Thoracic aorta (tissue), 2 donors: ENCODE measurements around the gene BLTP3A. TPM values are rescaled to one million over a fixed set of nuclear protein-coding genes. Genes with fewer than 3 reads are reported as not detected.
"Not testable (repeated sequence)": the region's sequence is repeated elsewhere in the genome, so short reads cannot be mapped to it uniquely, and the experiment has no call there.

ENCODE experiments used
- ATAC-seq: fragments of 150-250 bp; one replicate; pipeline ENCODE4 v1.8.0; 2017; ENCODE audit warnings: low read depth; ENCODE audit not compliant: insufficient number of reproducible peaks, low FRiP score
- DNase-seq: peaks from one replicate; pipeline ENCODE4 v3.0.0-alpha.2; 2020; ENCODE audit warnings: low spot score
- H3K27ac ChIP-seq, 2 donors: fragments of 200-600 bp; sonication (generic); 1 replicate in 1 of 2; 2 replicates in 1 of 2; pipeline ENCODE4 v1.5.1; 2016; ENCODE audit warnings: mild to moderate bottlenecking in 2 of 2, moderate library complexity in 2 of 2
- H3K27me3 ChIP-seq: fragments of 200-600 bp; sonication (generic); replicated peaks from 2 replicates; pipeline ENCODE4 v1.6.0; 2016; ENCODE audit warnings: mild to moderate bottlenecking; ENCODE audit not compliant: insufficient read depth
- H3K36me3 ChIP-seq: fragments of 200-600 bp; sonication (generic); one replicate; pipeline ENCODE4 v1.5.1; 2016
- H3K4me1 ChIP-seq, 2 donors: fragments of 200-600 bp; sonication (generic); 1 replicate in 1 of 2; 2 replicates in 1 of 2; pipeline versions ENCODE4 v1.5.1 to v1.6.0; 2016; ENCODE audit warnings: low read depth in 2 of 2, mild to moderate bottlenecking in 1 of 2; ENCODE audit not compliant: control insufficient read depth in 1 of 2
- H3K4me3 ChIP-seq: fragments of 200-600 bp; sonication (generic); 2 replicates; pipeline ENCODE4 v1.5.1; 2016; ENCODE audit warnings: mild to moderate bottlenecking
- H3K9me3 ChIP-seq: fragments of 200-600 bp; sonication (generic); 2 replicates; pipeline ENCODE4 v1.5.1; 2016
- total RNA-seq, 2 donors: library from RNA; depleted of rRNA; stranded (reverse); fragments of >200 nt; gene quantifications; one replicate each; pipeline versions ENCODE4 v1.1.0 to v1.2.3, GENCODE V29; 2016
- TF ChIP-seq, protein P1 (sequence below): fragments of 200-600 bp; sonication (generic); IDR thresholded peaks from one replicate; pipeline ENCODE4 v1.5.1; 2019; ENCODE audit warnings: antibody characterized with exemption

The BLTP3A gene
- total RNA-seq, 2 donors from 2014 or later, result 9.9 to 13.3 TPM

DNA sequence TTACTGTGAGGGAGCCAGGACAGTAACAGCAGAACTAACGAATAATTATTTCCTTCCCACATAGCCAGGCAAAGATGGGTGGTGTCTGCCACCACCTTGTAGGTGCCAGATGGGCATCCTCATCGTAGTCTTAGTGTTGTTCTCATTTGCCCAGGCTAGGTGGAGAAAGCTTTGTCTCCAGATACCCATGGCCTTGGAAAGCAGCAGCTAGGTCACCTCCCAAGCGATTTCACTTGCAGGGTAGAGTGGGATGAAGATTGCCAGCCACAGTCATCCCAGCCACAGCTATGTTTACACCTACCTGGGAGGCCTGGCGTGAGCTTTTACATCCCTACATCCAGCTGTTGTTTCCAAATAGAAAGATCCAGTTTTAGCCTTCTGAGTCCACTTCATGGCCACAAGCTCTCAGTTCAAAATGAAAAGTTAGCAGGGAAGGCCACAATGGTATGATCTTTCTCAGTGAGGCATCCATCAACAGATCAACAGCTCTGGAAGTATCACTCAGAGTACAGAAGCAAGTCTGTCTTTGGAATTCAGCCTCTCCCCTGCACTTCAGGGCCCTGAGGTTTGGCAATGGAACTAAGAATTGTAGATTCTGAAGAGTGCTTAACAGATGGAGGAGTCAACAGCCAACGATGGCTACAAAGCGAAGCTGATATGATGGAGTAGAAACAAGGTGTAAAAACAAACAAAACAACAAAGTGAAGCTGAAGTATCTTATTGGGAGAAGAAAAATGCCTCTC, 45.6 kb upstream of the BLTP3A start:
- ATAC-seq, result no peak
- H3K4me3 ChIP-seq, result no peak overlapping the region
- H3K4me1 ChIP-seq, result no peaks in the 10 kb centered on the region

DNA sequence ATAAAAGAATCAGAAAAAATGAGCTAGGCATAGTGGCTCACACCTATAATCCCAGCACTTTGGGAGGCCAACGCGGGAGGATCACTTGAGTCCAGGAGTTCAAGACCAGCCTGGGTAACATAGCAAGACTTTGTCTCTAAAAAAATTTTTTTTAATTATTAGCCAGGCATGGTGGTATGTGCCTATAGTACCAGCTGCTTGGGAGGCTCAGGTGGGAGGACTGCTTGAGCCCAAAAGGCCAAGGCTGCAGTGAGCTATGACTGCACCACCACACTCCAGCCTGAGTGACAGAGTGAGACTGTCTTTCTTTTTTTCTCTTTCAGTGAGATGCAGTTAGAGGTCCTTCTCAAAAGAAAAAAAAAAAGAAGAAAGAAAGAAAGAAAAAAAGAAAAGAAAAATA, 43.1 kb upstream of the BLTP3A start:
- ATAC-seq, result no peak
- Histone ChIP-seq H3K4me1 (no peaks in the 10 kb centered on the region), H3K27me3 (no peaks in the 10 kb centered on the region), H3K36me3 (no peaks in the 10 kb centered on the region), H3K27ac (no peak overlapping the region), H3K9me3 (no peaks in the 10 kb centered on the region), H3K4me3 (no peak overlapping the region)
- no peak for DNase-seq
- TF ChIP-seq, protein P1, sequence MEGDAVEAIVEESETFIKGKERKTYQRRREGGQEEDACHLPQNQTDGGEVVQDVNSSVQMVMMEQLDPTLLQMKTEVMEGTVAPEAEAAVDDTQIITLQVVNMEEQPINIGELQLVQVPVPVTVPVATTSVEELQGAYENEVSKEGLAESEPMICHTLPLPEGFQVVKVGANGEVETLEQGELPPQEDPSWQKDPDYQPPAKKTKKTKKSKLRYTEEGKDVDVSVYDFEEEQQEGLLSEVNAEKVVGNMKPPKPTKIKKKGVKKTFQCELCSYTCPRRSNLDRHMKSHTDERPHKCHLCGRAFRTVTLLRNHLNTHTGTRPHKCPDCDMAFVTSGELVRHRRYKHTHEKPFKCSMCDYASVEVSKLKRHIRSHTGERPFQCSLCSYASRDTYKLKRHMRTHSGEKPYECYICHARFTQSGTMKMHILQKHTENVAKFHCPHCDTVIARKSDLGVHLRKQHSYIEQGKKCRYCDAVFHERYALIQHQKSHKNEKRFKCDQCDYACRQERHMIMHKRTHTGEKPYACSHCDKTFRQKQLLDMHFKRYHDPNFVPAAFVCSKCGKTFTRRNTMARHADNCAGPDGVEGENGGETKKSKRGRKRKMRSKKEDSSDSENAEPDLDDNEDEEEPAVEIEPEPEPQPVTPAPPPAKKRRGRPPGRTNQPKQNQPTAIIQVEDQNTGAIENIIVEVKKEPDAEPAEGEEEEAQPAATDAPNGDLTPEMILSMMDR, result no peak

More for the DNA sequence above, 45.6 kb upstream of the BLTP3A start:
- no peak overlapping the region for H3K27ac ChIP-seq
- DNase-seq, result no peak
- TF ChIP-seq, protein P1, result no peak
- no peaks in the 10 kb centered on the region for H3K27me3 ChIP-seq
- no peaks in the 10 kb centered on the region for H3K9me3 ChIP-seq
- no peaks in the 10 kb centered on the region for H3K36me3 ChIP-seq

DNA sequence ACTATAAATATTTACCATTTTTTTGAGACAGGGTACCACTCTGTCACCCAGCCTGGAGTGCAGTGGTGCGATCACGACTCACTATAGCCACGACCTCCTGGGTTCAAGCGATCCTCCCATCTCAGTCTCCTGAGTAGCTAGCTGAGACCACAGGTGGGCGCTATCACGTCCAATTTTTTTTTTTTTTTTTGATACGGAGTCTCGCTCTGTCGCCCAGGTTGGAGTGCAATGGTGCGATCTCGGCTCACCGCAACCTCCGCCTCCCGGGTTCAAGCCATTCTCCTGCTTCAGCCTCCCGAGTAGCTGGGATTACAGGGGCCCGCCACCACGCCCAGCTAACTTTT, 35.4 kb upstream of the BLTP3A start:
- Histone ChIP-seq H3K4me3 (peak overlapping the region; percentile 85), H3K27ac (peak overlapping the region; percentile 91 to 96)
- not testable (repeated sequence) for DNase-seq, H3K27me3 ChIP-seq, H3K4me1 ChIP-seq, H3K9me3 ChIP-seq, ATAC-seq, H3K36me3 ChIP-seq

DNA sequence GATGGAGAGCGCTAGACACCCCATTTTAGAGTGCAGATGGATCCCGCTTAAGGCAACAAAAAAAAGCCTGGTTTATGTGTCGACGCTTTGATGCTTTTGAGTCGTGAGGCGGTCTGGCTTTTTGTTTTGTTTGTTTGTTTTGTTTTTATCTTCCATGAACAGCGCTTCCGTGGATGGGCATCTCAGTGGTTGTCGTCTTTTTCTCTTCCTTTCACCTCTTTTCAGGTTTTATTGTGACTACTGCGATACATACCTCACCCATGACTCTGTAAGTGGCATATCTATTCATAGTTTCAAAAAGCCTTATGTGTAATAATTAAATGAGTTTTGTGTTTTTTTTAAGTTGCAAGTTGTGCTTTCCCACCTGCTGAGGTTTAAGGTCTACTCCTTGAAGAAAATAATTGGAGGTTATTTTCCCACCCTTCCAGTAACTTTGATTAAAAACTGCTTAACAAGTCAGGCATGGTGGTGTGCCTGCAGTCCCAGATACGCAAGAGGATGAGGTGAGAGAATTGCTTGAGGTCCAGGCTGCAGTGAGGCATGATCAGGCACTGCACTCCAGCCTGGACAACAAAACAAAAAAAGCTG, 34.1 kb upstream of the BLTP3A start:
- DNase-seq (no peak), ATAC-seq (no peak)
- Histone ChIP-seq H3K4me1 (peaks cover 5 to 10% of the 10 kb centered on the region in 2 donors), H3K27ac (peak overlapping the region; percentile 91 to 96), H3K9me3 (no peaks in the 10 kb centered on the region), H3K4me3 (peak overlapping the region; percentile 85), H3K36me3 (peaks cover 3% of the 10 kb centered on the region), H3K27me3 (no peaks in the 10 kb centered on the region)
- TF ChIP-seq, protein P1, result no peak

DNA sequence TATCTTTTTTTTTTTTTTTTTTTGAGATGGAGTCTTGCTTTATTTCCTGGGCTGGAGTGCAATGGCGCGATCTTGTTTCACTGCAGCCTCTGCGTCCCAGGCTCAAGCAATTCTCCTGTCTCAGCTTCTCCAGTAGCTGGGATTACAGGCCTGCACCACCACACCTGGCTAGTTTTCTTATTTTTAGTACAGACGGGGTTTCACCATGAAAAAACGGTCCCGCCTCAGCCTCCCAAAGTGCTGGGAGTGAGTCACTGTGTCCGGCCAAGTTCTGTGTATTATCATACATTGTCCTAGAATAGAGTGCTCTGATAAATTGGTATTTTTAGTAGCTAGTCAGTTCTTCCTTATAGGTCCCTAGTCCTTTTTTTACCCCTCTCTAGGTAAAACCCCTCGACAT, 31.8 kb upstream of the BLTP3A start:
- DNase-seq (no peak), ATAC-seq (no peak)
- H3K4me3 ChIP-seq, result no peak overlapping the region
- peaks cover 5 to 10% of the 10 kb centered on the region in 2 donors for H3K4me1 ChIP-seq
- peaks cover 13% of the 10 kb centered on the region for H3K36me3 ChIP-seq
- no peaks in the 10 kb centered on the region for H3K27me3 ChIP-seq
- TF ChIP-seq, protein P1, result no peak
- H3K27ac ChIP-seq, result no peak overlapping the region
- no peaks in the 10 kb centered on the region for H3K9me3 ChIP-seq

DNA sequence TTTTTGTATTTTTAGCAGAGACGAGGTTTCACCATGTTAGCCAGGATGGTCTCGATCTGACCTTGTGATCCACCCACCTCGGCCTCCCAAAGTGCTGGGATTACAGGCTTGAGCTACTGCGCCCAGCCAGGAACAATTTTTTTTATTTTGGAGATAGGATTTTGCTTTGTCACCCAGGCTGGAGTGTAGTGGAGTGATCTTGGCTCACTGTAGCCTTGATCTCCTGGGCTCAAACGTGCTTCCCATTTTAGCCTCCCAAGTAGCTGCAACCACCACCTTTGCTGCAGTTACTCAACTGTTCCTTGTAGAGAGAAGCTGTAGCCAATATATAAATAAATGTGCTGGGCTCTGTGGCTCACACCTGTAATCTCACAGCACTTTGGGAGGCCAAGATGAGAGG, 30.2 kb upstream of the BLTP3A start:
- ATAC-seq, DNase-seq, H3K9me3 ChIP-seq, H3K4me1 ChIP-seq, H3K27ac ChIP-seq, H3K4me3 ChIP-seq, H3K27me3 ChIP-seq: not testable (repeated sequence)
- peaks cover 25% of the 10 kb centered on the region for H3K36me3 ChIP-seq
